ENCODE results near the gene PXYLP1.

Gene PXYLP1

DNA sequence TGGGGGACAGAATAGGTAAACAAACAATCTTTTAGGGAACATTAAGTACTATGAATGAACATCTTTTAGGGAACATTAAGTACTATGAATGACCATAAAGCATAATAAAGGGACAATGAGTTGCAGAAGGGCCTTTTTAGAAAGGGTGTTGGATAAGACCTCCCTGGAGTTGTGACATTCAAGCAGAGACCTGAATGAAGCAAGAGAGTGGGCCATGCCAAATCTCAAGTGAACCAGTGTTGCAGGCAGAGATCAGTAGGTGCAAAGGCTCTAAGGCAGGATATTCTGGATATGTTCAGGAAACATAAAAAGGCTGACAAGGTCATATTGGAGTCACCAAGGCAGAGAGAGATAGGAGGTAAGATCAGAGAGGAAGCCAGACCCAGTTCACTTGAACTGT, 107.3 kb downstream of the PXYLP1 start:
- in situ Hi-C loops (cut with MboI; ENCODE audit: low sequenced_read_pairs): no loop called here

DNA sequence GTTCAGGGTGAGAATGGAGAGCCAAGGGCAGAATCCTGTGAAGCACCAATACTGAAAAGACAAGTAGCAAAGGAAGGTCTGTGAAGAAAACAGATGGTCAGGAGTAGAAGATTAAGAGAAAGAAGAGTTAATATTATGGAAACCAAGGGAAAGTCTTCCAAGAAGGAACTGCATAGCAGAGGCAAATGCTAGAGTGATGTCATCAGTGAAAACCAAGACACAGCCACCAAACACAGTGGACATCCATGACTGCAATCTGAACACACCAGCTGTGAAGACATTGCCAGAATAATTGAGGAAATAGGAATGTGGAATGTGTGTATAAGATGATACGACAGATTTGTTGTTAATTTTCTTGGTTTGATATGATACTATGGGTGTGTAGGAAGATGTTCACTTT, 109.9 kb downstream of the PXYLP1 start:
- in situ Hi-C loops (cut with MboI; ENCODE audit: low sequenced_read_pairs): no loop called here

DNA sequence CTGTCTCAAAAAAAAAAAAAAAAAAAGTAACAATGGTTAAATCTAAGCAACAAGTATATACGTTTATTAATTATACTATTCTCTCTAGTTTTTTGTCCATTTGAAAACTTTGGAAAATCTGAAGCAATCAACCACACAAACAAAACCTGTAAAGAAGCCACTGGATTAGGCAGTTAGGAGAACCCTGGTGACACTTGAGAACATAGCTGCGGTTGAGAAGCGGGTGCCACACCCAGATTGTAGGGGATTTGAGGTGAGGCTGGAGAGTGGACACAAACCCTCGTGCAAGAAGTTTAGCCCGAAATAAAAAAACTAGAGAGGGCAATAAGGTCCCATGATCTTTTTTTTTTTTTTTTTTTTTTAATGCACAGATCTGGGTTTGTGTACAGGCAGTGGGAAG, 110.8 kb downstream of the PXYLP1 start:
- in situ Hi-C loops (cut with MboI; ENCODE audit: low sequenced_read_pairs): no loop called here

DNA sequence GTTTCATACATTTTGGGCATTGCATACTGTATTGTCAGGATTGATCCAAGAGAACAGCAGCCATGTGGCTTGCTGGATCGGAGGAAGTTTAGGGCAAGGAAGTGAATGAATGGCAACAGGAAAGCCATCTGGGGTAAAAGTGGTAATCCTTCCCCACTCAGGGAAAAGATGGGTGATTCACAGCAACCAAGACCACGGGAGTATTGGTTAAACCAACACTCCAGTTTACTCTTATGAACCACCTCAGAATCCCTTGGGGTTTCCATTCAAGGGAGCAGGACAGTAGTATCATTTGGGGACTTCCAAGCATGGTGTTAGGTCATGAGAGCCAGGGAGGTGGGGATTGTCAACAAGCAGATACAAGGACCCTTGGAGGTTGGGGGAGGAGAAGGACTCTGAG, 111.5 kb downstream of the PXYLP1 start:
- in situ Hi-C loops (cut with MboI; ENCODE audit: low sequenced_read_pairs): no loop called here

DNA sequence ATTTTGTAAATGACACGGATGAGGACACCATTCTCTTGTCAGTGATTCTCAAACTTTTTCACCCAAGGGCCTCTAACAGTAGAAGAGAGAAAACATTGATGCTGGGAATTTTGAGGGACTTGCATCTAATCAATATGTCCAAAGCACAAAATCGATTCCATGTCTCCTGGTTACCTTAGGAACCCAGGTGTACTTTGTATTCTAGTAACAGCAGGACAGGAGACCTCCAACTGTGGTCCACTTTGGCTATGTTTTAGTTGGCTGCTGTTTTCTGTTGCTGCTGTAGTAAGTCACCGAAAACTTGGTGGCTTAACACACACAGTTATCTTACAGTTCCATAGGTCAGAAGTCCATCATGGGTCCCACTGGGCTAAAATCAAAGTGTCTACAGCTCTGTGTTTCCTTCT, 112.2 kb downstream of the PXYLP1 start:
- in situ Hi-C loops (cut with MboI; ENCODE audit: low sequenced_read_pairs): no loop called here

Data from HL-60/S4 treated with retinoic acid at 250 ng/mL for 4 days and 3 days (cell line).